ENCODE results near the gene GLT1D1.

GLT1D1 gene

DNA sequence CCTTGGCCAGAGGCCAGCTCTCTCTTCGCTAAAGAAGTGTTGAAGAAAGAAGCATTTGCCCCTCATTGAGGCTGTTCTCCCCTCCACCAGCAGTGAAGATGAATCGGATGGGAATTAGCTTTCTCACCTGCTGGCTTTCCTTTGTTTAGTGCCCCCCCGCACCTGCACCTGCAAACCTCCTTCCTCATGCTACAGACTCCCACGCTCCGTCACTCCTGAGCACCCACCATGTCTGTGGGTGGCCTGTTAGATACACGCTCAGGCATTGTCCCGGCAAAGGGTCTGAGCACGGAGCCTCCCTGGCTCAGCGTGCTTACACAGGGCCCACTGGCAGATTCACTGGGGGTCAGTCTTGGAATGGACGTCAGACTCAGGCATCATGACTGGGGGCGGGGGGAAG is 121.6 kb downstream of the GLT1D1 start:
- H3K4me3 ChIP-seq (ENCODE audit: low read length): no peak overlapping the region
- no peak for DNase-seq (ENCODE audit: low read depth)
- TF ChIP-seq, protein P1, sequence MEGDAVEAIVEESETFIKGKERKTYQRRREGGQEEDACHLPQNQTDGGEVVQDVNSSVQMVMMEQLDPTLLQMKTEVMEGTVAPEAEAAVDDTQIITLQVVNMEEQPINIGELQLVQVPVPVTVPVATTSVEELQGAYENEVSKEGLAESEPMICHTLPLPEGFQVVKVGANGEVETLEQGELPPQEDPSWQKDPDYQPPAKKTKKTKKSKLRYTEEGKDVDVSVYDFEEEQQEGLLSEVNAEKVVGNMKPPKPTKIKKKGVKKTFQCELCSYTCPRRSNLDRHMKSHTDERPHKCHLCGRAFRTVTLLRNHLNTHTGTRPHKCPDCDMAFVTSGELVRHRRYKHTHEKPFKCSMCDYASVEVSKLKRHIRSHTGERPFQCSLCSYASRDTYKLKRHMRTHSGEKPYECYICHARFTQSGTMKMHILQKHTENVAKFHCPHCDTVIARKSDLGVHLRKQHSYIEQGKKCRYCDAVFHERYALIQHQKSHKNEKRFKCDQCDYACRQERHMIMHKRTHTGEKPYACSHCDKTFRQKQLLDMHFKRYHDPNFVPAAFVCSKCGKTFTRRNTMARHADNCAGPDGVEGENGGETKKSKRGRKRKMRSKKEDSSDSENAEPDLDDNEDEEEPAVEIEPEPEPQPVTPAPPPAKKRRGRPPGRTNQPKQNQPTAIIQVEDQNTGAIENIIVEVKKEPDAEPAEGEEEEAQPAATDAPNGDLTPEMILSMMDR (IDR thresholded peaks at IDR 0.05; ENCODE audit: insufficient read depth, low read depth, low read length, missing control alignments): no peak

GRCh38 chr12:128976120-128976738 is 123.0 kb downstream of the GLT1D1 start:
- DNase-seq (ENCODE audit: low read depth): no peak
- TF ChIP-seq, protein P1 (IDR thresholded peaks at IDR 0.05; ENCODE audit: insufficient read depth, low read depth, low read length, missing control alignments): no peak
- H3K4me3 ChIP-seq (ENCODE audit: low read length): no peak overlapping the region

GRCh38 chr12:128977441-128977840 is 124.2 kb downstream of the GLT1D1 start:
- H3K4me3 ChIP-seq (ENCODE audit: low read length): no peak overlapping the region
- DNase-seq (ENCODE audit: low read depth): no peak
- TF ChIP-seq, protein P1 (IDR thresholded peaks at IDR 0.05; ENCODE audit: insufficient read depth, low read depth, low read length, missing control alignments): no peak

DNA sequence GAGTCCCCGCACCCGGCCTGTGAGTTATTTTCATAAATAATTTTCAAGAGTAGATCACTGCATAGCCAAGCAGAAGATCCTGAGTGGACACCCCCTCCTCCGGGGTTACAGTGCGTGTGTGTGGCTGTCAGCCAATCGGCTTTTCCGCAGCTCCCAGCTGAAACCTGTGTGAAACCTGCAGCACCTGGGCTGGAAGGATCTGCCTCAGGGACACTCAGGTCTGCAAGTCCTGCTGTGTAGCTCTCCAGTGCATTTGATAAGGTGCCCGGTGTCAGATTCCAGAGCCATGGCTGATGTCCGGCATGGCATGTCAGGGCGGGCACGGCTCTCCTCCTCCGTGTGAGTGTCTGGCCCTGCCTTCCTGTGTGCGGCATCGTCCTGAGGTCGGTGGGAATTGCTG is 124.8 kb downstream of the GLT1D1 start:
- no peak for DNase-seq (ENCODE audit: low read depth)
- H3K4me3 ChIP-seq (ENCODE audit: low read length): no peak overlapping the region
- TF ChIP-seq, protein P1 (IDR thresholded peaks at IDR 0.05; ENCODE audit: insufficient read depth, low read depth, low read length, missing control alignments): no peak

- TF ChIP-seq, protein P1 (IDR thresholded peaks at IDR 0.05; ENCODE audit: insufficient read depth, low read depth, low read length, missing control alignments): no peak
- H3K4me3 ChIP-seq (ENCODE audit: low read length): no peak overlapping the region
- no peak for DNase-seq (ENCODE audit: low read depth)
Measured at GRCh38 chr12:128980623-128981022, 127.3 kb downstream of the GLT1D1 start.

- H3K4me3 ChIP-seq (ENCODE audit: low read length): no peak overlapping the region
- DNase-seq (ENCODE audit: low read depth): no peak
- TF ChIP-seq, protein P1 (IDR thresholded peaks at IDR 0.05; ENCODE audit: insufficient read depth, low read depth, low read length, missing control alignments): no peak
Measured at GRCh38 chr12:128981971-128982533, 128.8 kb downstream of the GLT1D1 start.

GRCh38 chr12:128982933-128983332 is 129.7 kb downstream of the GLT1D1 start:
- TF ChIP-seq, protein P1 (IDR thresholded peaks at IDR 0.05; ENCODE audit: insufficient read depth, low read depth, low read length, missing control alignments): no peak
- DNase-seq (ENCODE audit: low read depth): no peak
- no peak overlapping the region for H3K4me3 ChIP-seq (ENCODE audit: low read length)
